HG03135 (cell line): ENCODE results near the gene RUNX1.
"Not testable (repeated sequence)": the region's sequence is repeated elsewhere in the genome, so short reads cannot be mapped to it uniquely, and the experiment has no call there.

Source experiments
- ATAC-seq: cut with Tn5 transposase; IDR thresholded peaks from one replicate; pipeline ENCODE4 v1.9.1; 2021; ENCODE audit warnings: mild to moderate bottlenecking, moderate library complexity; ENCODE audit not compliant: unreplicated experiment

RUNX1 gene

DNA sequence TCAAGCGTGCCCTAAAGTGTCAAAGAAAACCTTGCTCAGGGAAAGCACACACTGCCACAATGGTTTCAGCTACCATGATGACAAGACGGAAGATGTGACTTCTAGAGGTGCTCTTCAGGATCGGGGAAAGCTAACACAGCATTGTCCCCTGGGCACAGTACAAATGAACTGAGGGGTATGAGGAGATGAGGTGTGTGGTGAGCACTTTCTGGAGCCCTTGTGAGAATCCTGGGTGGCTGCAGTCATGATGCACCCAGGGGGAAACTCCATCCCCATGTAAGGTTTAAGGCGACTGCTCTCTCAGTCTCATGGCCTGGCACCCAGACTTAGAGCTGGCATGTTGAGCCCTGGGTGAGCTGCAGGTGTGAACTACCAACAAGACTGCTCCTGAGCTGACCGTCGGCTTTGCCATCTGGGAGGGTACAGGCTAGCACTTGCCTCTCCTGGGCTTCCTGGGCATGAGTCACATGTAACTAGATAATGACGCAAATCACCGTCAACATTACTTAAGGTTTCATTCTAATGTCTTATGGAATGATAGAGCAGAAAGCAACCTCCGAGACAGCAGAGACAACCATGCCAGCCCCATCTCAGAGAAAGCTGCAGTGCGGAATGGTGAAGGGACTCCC, 235.7 kb downstream of the RUNX1 start:
- no peak for ATAC-seq

DNA sequence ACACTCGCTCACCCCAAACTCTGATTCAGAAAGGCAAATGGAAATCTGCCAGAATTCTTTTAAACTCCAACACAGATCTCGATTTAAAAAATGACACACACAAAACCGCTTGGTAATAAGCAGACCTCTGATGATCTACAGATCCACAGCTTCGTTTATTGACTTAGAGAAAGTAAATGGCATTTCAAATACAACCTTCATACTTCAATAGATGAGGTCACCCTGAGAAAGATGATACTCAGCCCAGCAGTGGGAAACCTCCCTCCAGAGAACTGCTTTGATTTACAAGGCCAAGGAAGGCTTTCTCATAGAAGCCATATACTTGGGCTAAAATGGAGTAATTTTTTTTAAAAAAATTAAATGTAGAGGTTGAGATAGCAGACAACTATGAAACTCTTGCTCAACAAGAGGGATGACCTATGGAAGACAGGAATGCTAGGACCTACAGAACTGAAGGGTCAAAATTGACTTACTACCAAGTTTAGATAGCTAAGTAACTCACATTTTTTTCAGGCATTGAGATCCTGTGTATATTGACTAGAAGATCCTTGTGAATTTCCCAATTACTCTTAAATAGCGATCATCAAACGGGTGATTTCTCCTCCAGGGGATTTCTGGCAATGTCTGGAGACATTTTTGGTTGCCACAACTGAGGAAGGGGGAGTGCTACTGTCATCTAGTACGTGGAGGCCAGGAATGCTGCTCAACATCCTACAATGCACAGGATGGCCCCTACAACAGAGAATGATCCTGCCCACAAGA, 236.4 kb downstream of the RUNX1 start:
- no peak for ATAC-seq

DNA sequence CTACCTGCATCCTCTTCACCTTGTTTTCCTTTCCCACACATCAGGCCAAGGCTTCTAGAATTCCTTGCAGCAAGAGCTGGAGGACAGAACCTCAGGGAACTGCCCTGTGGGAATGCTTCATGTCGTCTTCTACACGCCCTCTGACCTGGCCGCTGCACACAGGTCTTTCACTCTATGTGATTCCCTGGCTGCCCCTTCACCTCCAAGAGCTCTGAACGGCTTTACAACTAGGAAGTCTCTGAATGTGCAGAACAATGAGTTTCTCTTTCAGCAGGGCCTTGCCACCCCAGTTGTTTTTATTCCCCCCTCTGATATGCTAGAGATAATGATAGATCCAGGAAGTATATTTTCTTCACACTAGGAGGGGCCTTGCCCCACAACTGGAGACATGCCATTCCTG, 237.7 kb downstream of the RUNX1 start:
- ATAC-seq: no peak

DNA sequence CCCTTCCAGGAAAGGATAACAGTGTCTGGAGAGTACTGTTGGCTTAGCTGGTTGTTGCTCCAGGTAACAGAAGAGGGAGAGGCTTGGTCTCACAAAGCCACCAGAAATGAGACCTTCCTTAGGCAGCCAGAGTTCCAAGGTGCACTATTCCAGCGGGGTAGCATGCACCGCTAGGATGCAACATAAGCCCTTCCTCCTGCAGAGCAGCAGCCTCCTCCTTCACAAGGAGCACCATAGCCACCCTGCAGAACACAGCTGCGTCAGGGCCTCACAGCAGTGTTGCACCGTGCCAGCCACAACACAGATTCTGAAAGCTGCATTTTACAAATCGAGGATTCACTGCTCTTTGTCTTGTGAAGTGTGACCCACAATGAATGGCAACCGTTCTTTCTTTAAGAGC, 238.3 kb downstream of the RUNX1 start:
- ATAC-seq: no peak

DNA sequence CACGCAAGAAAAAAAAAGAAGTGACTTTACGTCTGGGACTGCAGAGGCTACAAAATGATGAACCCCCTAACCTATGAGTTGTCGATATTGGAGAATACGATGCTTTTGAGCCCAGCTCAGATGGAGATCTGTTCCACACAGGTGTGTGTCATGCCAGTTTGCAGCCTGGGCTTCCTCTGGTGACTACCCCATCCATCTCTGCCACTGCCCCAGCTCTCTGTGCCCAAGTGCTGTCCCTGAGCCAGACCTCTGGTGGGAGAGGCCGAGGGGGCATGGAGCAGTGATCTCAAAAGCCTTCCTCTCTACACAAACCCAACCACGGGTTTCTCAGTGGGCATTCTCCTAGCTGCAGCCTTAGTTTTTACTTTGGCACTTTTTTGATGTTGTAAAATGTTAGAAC, 239.3 kb downstream of the RUNX1 start:
- ATAC-seq: no peak

DNA sequence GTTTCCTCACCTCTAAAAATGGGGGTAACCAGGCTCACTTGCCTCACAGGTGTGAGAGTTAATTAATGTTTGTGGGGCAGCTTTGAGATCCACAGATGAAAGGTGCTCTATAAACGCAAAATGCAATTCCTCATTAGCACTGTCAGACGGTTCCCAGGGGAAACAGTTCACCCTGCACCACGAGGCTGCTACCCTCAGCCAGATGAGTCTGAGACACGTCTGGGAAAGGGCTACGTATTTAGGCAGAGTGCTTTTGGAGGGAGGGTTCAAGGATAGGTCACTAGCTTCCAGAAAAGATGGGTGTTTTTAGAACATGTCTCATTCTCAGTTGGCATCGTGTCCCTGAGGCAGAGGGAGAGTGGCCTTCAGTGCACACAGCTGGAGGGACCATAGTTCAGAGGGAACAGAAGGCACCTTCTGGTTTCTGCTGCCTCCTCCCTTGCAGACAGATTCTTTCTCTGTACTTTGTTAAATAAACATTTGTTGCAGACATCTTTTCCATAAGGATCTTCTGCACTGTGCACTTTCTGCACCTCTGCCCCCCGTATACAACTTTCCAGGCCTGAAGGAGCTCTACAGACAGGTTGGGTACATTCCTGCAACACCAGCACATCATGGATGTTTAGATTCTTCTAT, 240.4 kb downstream of the RUNX1 start:
- ATAC-seq: no peak

DNA sequence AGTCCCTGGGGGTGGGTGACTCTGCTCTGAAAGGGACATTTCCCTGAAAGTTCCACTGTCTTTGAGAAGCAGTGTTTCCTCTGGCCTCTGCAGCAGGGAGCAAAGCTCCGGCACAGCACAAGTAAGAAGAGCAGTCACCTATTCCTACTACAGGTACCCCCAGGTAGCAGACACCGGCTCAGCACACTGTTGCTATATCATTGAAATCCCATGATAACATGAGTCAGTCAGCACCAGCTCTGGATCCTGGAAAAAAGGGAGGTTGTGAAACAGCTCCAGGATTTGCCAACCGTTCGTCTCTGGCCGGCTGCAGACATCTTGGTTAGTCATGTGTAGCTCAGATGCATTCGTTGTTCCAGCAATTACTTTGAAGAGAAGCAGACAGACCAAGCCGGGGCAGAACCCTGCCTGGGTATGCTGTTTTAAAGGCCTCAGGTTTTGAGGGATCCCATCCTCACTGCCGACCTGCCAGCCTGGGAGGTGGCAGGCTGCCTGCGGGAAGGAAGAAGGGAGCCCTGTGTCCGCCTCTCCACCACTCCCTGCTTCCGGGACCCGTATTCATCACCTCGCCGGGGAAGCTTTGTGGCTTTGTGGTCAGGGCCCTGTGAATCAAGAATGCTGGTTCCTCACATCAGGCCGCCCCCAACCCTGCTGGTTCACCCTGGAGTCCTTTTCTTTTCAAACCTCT, 241.1 kb downstream of the RUNX1 start:
- ATAC-seq: no peak

DNA sequence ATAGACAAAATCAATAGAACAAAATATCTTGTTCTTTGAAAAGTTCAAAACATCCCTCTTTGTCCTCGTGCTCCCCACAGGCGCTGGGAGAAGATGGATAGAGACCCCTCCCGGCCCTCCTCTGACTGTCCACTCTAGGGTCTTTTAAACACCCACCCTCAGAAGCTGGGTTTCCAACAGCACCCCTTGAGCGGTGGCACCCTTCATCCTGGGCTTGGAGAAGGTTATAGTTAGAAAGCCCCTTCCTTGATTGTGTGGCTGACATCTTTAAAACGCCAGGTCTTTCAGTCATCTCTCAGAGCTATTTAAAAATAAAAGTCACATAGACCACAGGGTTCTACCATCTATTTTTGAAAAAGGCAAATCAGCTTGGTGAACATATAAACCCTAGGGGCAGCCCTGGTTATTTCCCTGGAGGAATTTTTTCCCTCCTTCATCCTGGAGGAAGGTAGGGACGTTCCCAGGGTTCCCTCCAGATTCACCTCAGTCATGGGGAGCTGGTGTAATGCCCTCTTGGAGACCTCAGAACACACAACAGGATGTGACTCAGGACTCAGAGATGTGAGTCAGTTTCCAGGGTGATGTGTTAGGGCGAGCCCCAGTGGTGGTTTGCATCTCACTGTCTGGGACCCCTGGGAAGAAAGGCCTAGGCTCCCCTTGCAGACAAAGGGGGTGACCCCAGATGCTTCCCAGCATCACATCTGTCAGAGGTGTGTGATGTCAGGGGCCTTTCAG, 241.8 kb downstream of the RUNX1 start:
- no peak for ATAC-seq

DNA sequence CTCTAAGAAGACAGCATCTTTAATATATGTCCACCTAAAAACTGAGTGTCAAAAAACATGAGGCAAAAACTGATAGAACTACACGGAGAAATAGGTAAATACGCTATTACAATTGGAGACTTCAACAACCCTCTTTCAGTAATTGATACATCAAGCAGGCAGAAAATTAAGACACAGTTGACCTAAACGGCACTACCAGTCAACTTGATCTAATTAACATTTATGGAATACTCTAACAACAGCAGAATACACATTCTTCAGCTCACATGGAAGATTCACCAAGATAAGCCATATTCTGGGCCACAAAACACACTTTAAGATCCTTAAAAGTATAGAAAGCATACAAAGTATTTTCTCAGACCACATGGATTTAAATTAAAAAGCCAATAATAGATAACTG, 242.7 kb downstream of the RUNX1 start:
- ATAC-seq: no peak

DNA sequence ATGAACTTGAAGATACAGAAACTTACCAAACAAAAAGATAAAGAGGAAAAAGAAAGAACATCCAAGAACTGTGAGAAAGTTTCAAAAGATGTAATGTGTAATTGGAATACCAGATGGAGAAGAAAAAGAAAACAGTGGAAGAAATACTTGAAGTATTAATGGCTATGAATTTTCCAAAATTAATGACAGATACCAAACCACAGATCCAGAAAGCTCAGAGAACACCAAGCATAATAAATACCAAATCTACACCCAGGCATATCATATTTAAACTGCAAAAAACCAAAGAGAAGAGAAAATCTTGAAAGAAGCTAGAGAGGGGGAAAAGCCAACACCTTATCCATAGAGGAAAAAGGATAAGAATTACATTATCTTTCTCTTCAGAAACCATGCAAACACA, 243.9 kb downstream of the RUNX1 start:
- no peak for ATAC-seq

DNA sequence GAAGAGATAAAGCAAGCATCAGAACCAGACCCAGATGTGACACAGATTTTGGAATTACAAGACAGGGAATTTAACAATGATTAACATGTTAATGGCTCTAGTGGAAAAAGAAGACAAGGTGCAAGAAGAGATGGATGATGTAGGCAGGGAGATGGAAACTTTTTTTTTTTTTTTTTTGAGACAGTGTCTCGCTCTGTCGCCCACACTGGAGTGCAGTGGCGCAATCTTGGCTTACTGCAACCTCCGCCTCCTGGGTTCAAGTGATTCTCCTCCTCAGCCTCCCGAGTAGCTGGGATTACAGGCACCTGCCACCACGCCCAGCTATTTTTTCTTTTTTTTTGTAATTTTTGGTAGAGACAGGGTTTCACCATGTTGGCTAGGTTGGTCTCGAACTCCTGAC, 244.5 kb downstream of the RUNX1 start:
- not testable (repeated sequence) for ATAC-seq

DNA sequence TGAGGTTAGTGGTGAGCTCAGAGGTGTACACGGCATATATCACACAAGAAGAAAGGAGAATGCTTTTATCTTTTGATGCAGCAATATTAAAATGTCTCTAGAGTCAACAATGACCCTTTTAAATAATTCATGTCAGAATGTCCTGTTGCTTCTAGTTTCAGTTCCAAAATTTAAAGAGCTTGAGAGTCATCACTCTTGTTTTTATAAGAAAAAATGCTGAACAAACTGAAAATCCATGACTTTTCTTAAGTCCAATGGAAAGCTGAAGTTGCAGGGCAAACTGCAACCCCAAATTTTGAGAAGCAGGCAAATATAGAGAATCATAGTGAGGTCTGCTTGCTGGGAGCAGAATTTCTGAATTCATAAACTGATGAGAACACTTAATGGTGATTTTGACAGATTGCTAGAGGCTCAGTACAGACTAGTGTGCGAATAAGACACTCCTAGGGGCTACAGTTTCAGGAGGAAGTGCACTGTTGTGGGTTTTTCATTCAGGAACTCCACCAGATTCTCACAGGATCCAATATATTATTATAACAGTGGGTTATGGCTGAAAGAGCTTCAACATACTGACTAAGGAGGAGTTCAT, 245.2 kb downstream of the RUNX1 start:
- ATAC-seq: no peak

DNA sequence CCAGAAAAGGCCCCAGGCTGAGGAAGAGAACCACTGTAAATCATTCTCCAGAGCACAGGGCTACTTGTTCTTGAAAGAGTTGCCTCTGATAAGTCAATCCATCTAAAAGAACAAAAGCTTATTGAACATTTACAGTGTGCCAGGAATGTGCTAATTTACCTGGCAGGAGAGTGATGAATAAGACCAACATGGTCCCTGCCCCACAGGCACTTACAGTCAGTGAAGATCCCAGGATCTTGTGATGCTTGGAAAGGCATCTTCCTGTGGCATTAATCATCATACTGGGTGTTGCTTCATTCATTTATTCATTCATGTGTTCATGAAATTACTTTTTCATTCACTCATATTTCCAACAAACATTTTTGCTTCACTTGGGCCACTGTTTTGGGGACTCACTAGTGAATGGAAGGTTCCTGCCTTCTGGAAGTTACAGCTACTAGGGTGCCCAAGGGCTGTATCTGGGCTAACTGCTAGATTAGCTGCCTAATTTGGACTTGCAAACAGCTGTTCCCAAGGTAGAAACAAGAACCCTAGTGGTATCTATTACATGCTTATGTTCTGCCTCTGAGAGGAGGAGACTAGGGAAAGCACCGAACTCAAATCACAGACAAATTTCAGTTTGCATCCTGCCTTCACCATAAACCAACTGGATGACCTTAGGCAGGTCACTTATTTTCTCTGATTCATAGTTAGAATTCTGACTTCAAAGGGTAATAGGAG, 246.8 kb downstream of the RUNX1 start:
- no peak for ATAC-seq

DNA sequence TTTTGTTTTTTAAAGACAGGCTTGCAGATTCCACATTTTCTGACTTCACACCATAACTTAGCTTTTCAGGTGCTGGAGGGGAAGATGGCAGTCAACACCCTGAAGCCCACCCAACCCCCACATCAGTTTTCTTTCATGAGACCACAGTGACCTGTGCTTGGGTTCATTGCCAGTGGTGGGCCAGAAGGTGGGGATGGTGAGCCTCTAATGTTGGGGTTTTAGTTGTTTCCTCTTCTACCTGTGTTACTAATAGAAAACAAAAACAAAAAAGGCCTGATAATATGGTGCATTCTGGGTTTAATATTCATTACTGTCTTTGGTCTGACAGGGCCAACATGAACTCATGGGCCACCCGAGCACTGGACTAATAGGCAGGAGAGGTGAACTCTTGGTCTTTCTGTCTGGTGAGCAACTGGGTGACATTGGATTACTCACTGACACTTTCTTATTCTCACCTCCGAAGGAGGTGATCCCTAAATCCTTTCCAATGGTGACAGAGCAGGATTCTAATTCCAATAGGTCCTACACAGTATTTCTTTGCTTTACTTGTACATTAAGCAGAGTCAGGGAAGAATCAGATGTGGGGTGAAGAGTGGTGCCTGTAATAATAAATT, 247.5 kb downstream of the RUNX1 start:
- no peak for ATAC-seq

DNA sequence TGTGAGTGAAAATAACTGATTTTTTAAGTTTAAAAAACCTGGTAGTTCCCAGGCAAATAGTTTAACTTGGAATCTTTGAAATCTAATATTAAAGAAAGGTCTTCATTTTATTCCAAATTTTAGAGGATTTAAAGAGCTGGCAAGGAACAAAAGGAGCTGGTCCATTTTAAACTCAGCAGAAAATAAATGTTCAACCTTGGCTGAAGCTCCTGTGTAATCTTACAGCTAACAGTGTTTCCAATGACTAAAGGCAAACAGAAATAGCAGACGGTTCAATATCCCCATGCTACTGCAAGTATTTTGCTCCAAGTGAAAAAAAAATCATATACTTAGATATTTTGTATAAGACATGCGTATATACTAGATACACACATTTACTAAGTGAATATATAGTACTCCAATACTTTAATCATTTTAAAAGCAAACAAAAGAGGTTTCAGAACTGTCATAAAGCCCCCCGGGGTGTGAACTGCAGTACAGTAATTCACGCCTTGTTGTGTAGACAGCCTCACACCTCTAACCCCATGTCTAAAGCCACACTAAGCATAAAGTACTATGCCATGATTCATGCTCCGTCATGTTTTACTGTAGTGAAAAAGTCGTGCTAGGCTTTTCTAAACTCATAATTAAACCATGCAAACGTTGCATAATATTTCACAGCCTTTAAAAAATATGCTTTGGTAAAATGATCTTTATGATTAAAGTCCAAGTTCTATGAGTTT, 248.1 kb downstream of the RUNX1 start:
- no peak for ATAC-seq

DNA sequence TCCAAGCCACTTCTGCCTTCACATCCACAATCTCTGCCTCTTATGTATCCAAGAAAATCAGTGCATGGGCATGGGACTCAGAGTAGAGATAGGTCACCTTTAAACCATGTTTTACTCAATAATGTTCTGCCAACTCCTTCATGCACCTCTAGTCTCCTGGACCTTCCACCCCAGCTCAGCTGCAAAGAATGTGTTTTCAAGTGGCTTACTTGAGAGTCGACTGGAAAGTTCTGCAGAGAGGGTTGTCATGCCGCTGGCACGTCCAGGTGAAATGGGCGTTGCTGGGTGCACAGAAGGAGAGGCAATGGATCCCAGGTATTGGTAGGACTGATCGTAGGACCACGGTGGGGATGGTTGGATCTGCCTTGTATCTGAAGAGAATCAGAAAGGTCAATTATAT, 250.0 kb downstream of the RUNX1 start:
- no peak for ATAC-seq

DNA sequence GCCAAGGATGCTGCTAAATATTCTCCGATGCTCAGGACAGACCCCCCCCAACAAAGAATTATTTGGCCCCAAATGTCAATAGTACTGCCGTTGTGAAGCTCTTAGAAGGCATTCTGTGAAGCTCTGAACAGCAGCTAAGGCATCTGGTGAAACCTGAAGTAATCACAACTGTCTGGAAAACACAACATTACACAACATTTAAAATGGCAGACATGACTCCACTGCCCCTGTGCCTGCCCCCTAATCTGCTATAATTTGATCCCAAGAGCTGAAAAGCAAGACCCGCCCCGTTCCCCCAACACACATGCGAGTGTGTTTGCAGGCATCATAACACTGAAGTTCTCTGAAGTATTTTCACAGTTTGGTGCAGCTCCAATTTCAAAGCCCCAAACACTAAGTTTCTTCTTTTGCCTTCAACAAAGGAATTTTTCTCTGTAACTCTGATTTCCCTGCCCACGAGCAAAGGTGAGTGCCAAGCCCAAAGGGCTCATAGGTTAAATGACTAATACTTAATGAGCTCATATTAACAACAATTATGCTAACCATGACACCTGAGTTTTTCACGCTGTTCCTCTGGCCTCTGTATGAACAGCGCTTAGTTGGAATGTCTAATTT, 251.1 kb downstream of the RUNX1 start:
- ATAC-seq: no peak

DNA sequence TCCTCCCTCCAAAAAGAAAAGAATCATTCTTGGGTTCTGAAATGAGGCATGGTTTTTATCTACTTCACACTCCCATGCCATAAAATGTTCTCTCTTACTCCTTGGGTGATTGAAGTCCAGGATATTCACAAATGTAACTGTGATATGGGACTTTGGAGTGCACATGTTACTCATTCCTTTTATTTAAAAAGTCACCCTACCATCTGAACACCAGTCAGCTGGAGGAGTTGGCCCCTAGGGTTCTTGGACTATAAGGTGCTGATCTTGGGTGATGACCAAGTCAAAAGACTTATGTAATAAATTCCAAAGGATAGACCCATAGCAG, 251.9 kb downstream of the RUNX1 start:
- ATAC-seq: no peak
